Peyer's patch (tissue), 4 donors: ENCODE measurements around the gene STPG3.

Experiments
- POLR2A ChIP-seq, 2 donors: fragments of 450-650 bp; IDR thresholded peaks; one replicate each; pipeline ENCODE4 v1.5.1; 2017; ENCODE audit warnings: antibody characterized with exemption in 2 of 2, mild to moderate bottlenecking in 2 of 2, moderate library complexity in 2 of 2
- TF ChIP-seq, protein P1 (sequence below), 6 experiments: fragments of 450-650 bp in 4 of 6; fragments of 200-600 bp in 2 of 6; sonication (generic) in 1 of 6; IDR thresholded peaks; one replicate each; pipeline ENCODE4 v1.5.1; 2017 to 2019; ENCODE audit warnings: antibody characterized with exemption in 6 of 6, mild to moderate bottlenecking in 3 of 6, moderate library complexity in 1 of 6

DNA sequence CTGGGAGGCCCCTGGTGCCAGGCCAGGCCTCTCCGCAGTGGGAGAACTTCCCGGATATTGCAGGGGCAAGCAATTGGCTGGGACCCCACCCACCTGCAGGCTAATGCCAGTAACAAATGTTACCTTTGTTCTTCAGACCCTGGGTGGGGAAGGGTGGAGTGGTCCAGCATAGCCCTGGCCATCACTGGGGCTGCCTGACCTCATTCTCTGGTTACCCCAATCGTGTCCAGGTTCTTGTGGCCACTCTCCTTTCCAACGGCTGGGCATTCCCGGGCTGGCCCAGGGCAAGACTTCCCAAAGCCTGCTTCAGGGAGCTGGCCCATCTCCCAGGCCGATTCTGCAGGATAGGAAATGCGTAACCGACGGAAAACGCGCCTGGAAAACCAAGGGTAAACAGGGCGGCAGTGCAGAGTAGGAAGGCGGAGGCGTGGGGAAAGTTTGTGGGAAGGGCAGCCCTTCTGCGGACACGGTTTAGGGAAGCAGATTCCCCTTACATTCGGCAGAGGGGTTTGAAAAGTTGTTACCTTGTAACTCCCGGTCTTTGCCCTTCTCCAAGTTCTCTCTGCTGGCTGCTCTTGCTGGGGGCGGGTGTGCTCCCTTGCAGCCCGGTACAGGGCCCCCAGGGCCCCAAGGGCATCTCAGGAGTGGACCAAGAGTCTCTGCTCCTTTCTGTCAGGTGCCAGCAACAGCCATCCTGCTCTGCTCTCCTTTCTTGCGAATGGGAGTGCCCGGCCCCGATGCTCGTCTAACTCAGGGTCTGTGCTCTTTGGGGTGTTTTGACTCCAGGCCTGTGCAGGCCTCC, 47.5 kb downstream of the STPG3 start:
- TF ChIP-seq, protein P1, sequence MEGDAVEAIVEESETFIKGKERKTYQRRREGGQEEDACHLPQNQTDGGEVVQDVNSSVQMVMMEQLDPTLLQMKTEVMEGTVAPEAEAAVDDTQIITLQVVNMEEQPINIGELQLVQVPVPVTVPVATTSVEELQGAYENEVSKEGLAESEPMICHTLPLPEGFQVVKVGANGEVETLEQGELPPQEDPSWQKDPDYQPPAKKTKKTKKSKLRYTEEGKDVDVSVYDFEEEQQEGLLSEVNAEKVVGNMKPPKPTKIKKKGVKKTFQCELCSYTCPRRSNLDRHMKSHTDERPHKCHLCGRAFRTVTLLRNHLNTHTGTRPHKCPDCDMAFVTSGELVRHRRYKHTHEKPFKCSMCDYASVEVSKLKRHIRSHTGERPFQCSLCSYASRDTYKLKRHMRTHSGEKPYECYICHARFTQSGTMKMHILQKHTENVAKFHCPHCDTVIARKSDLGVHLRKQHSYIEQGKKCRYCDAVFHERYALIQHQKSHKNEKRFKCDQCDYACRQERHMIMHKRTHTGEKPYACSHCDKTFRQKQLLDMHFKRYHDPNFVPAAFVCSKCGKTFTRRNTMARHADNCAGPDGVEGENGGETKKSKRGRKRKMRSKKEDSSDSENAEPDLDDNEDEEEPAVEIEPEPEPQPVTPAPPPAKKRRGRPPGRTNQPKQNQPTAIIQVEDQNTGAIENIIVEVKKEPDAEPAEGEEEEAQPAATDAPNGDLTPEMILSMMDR (IDR thresholded peaks at IDR 0.05): no peak
- TF ChIP-seq POLR2A (IDR thresholded peaks at IDR 0.05): peak; percentile 38 to 41
